ENCODE data around the gene MED15.

DNA sequence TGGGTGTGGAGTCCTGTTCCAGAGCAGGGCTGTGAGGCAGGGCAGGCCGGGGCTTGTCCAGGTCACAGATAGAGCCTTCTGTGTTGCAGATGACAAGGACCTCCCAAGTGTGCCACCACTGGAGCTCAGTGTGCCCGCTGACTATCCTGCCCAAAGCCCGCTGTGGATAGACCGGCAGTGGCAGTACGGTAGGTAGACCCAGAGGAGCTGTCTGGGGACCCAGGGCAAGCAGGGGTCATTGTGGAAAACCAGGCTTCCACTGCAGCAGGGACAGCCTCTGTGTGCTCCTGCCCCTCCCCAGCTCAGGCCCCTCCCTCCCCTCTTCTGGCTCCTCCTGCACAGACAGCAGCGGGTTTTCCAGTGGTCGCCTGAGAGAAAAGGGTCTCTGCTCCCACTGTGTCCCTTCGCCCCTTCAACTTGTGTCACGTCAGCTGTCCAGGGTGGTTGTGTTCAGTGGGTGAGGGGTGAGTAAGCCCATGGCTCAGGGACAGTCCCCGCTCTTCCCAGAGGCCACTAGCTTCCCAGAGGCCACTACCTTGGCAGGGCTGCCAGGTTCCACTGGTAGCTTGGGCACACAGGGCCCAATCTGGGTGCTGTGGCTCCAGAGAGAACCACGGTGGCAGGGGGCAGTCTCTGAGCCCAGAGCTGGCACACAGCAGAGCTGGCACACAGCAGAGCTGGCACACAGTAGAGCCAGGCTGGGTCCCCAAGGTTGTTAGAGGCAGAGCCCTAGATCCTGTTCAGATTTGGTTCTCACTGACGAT is 78.4 kb downstream of the MED15 start:
- TF ChIP-seq BHLHE40 (IDR thresholded peaks at IDR 0.05; ENCODE audit: low read depth, low read length), result no peak
- no peak for TF ChIP-seq POLR2AphosphoS2 (conservative IDR thresholded peaks at IDR 0.05; ENCODE audit: low read length)
- TF ChIP-seq CBX8 (IDR thresholded peaks at IDR 0.05), result no peak
- no peak for TF ChIP-seq ZC3H11A (IDR thresholded peaks at IDR 0.05)
- no peak for TF ChIP-seq POLR2A (IDR thresholded peaks at IDR 0.05; ENCODE audit: low read length)
- TF ChIP-seq HDAC2 (IDR thresholded peaks at IDR 0.05), result no peak
- no peak for TF ChIP-seq TP53 (CRISPR knock-in tag; IDR thresholded peaks at IDR 0.05)
- TF ChIP-seq, protein P1, sequence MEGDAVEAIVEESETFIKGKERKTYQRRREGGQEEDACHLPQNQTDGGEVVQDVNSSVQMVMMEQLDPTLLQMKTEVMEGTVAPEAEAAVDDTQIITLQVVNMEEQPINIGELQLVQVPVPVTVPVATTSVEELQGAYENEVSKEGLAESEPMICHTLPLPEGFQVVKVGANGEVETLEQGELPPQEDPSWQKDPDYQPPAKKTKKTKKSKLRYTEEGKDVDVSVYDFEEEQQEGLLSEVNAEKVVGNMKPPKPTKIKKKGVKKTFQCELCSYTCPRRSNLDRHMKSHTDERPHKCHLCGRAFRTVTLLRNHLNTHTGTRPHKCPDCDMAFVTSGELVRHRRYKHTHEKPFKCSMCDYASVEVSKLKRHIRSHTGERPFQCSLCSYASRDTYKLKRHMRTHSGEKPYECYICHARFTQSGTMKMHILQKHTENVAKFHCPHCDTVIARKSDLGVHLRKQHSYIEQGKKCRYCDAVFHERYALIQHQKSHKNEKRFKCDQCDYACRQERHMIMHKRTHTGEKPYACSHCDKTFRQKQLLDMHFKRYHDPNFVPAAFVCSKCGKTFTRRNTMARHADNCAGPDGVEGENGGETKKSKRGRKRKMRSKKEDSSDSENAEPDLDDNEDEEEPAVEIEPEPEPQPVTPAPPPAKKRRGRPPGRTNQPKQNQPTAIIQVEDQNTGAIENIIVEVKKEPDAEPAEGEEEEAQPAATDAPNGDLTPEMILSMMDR (IDR thresholded peaks at IDR 0.05), result no peak
- TF ChIP-seq SMC3 (IDR thresholded peaks at IDR 0.05), result no peak
- TF ChIP-seq CEBPB (IDR thresholded peaks at IDR 0.05), result no peak
- no peak for TF ChIP-seq EHF (CRISPR knock-in tag; IDR thresholded peaks at IDR 0.05)

Measured in A549 (cell line).